ENCODE results near the gene ANKZF1.
"Not testable (repeated sequence)": the region's sequence is repeated elsewhere in the genome, so short reads cannot be mapped to it uniquely, and the experiment has no call there.

The ANKZF1 gene

GRCh38 chr2:219201331-219201730 lies 28.3 kb upstream of the ANKZF1 start:
- not testable (repeated sequence) for H3K9me3 Mint-ChIP-seq; DNase-seq (ENCODE audit: low spot score); H3K27ac Mint-ChIP-seq; H3K36me3 Mint-ChIP-seq (ENCODE audit: low read depth); H3K4me3 Mint-ChIP-seq; H3K27me3 Mint-ChIP-seq (ENCODE audit: low read depth); H3K4me1 Mint-ChIP-seq (ENCODE audit: low read depth)

- no peaks in the 10 kb centered on the region for H3K27me3 Mint-ChIP-seq (ENCODE audit: low read depth)
- H3K27ac Mint-ChIP-seq = no peak overlapping the region
- no peak overlapping the region for H3K4me3 Mint-ChIP-seq
- H3K36me3 Mint-ChIP-seq (ENCODE audit: low read depth) = peaks cover 18% of the 10 kb centered on the region
- DNase-seq (ENCODE audit: low spot score) = no peak
- peaks cover 31% of the 10 kb centered on the region for H3K4me1 Mint-ChIP-seq (ENCODE audit: low read depth)
- H3K9me3 Mint-ChIP-seq = peaks cover 4% of the 10 kb centered on the region
Measured at GRCh38 chr2:219204425-219205164, 25.0 kb upstream of the ANKZF1 start.

GRCh38 chr2:219205165-219205538 lies 24.5 kb upstream of the ANKZF1 start:
- Mint-ChIP-seq H3K36me3 (ENCODE audit: low read depth) (peaks cover 21% of the 10 kb centered on the region), H3K9me3 (peaks cover 4% of the 10 kb centered on the region), H3K27ac (no peak overlapping the region), H3K27me3 (ENCODE audit: low read depth) (no peaks in the 10 kb centered on the region), H3K4me1 (ENCODE audit: low read depth) (peaks cover 35% of the 10 kb centered on the region), H3K4me3 (peak overlapping the region; percentile 34)
- DNase-seq (ENCODE audit: low spot score) = no peak

- peaks cover 24% of the 10 kb centered on the region for H3K36me3 Mint-ChIP-seq (ENCODE audit: low read depth)
- H3K27ac Mint-ChIP-seq = peak overlapping the region; percentile 94
- H3K9me3 Mint-ChIP-seq = peaks cover 4% of the 10 kb centered on the region
- peaks cover 30% of the 10 kb centered on the region for H3K4me1 Mint-ChIP-seq (ENCODE audit: low read depth)
- no peak for DNase-seq (ENCODE audit: low spot score)
- peak overlapping the region; percentile 86 for H3K4me3 Mint-ChIP-seq
- H3K27me3 Mint-ChIP-seq (ENCODE audit: low read depth) = no peaks in the 10 kb centered on the region
Measured at GRCh38 chr2:219205981-219206327, 23.7 kb upstream of the ANKZF1 start.

- Mint-ChIP-seq H3K4me3 (peak within 1 kb of the TSS; percentile 86), H3K9me3 (peaks cover 4% of the 10 kb centered on the region), H3K4me1 (ENCODE audit: low read depth) (peaks cover 34% of the 10 kb centered on the region), H3K36me3 (ENCODE audit: low read depth) (peaks cover 24% of the 10 kb centered on the region), H3K27me3 (ENCODE audit: low read depth) (no peaks in the 10 kb centered on the region), H3K27ac (peak within 1 kb of the TSS; percentile 94)
- peak; percentile 96 for DNase-seq (ENCODE audit: low spot score)
Measured at GRCh38 chr2:219206328-219207133, 23.1 kb upstream of the ANKZF1 start, which contains the start of gene ZFAND2B. TSS of gene ZFAND2B (plus strand) at chr2:219206782. CDS start at chr2:219206988, 206 bp downstream.

- Mint-ChIP-seq H3K4me3 (peak overlapping the region; percentile 86), H3K27me3 (ENCODE audit: low read depth) (no peaks in the 10 kb centered on the region), H3K9me3 (peaks cover 4% of the 10 kb centered on the region), H3K4me1 (ENCODE audit: low read depth) (peaks cover 34% of the 10 kb centered on the region), H3K36me3 (ENCODE audit: low read depth) (peaks cover 27% of the 10 kb centered on the region), H3K27ac (peak overlapping the region; percentile 83)
- DNase-seq (ENCODE audit: low spot score) = no peak
Measured at GRCh38 chr2:219207134-219207883, 22.3 kb upstream of the ANKZF1 start.

GRCh38 chr2:219207884-219208740 lies 21.5 kb upstream of the ANKZF1 start:
- peak overlapping the region; percentile 86 for H3K4me3 Mint-ChIP-seq
- H3K36me3 Mint-ChIP-seq (ENCODE audit: low read depth) = peaks cover 31% of the 10 kb centered on the region
- peaks cover 4% of the 10 kb centered on the region for H3K9me3 Mint-ChIP-seq
- no peak for DNase-seq (ENCODE audit: low spot score)
- peak overlapping the region; percentile 83 for H3K27ac Mint-ChIP-seq
- no peaks in the 10 kb centered on the region for H3K27me3 Mint-ChIP-seq (ENCODE audit: low read depth)
- peaks cover 34% of the 10 kb centered on the region for H3K4me1 Mint-ChIP-seq (ENCODE audit: low read depth)

- H3K36me3 Mint-ChIP-seq (ENCODE audit: low read depth) = peaks cover 38% of the 10 kb centered on the region
- H3K4me1 Mint-ChIP-seq (ENCODE audit: low read depth) = peaks cover 34% of the 10 kb centered on the region
- H3K4me3 Mint-ChIP-seq = peak overlapping the region; percentile 35
- H3K27me3 Mint-ChIP-seq (ENCODE audit: low read depth) = no peaks in the 10 kb centered on the region
- peak overlapping the region; percentile 83 for H3K27ac Mint-ChIP-seq
- H3K9me3 Mint-ChIP-seq = peaks cover 1% of the 10 kb centered on the region
- no peak for DNase-seq (ENCODE audit: low spot score)
Measured at GRCh38 chr2:219209236-219210195, 20.1 kb upstream of the ANKZF1 start.

- H3K4me1 Mint-ChIP-seq (ENCODE audit: low read depth) = peaks cover 36% of the 10 kb centered on the region
- peaks cover 41% of the 10 kb centered on the region for H3K36me3 Mint-ChIP-seq (ENCODE audit: low read depth)
- no peak for DNase-seq (ENCODE audit: low spot score)
- no peaks in the 10 kb centered on the region for H3K27me3 Mint-ChIP-seq (ENCODE audit: low read depth)
- H3K9me3 Mint-ChIP-seq = no peaks in the 10 kb centered on the region
- H3K27ac Mint-ChIP-seq = peak overlapping the region; percentile 83
- H3K4me3 Mint-ChIP-seq = no peak overlapping the region
Measured at GRCh38 chr2:219210196-219210885, 19.3 kb upstream of the ANKZF1 start.

- DNase-seq (ENCODE audit: low spot score) = no peak
- peak overlapping the region; percentile 84 for H3K27ac Mint-ChIP-seq
- peaks cover 41% of the 10 kb centered on the region for H3K36me3 Mint-ChIP-seq (ENCODE audit: low read depth)
- H3K4me3 Mint-ChIP-seq = no peak overlapping the region
- no peaks in the 10 kb centered on the region for H3K27me3 Mint-ChIP-seq (ENCODE audit: low read depth)
- no peaks in the 10 kb centered on the region for H3K9me3 Mint-ChIP-seq
- peaks cover 36% of the 10 kb centered on the region for H3K4me1 Mint-ChIP-seq (ENCODE audit: low read depth)
Measured at GRCh38 chr2:219210886-219211362, 18.7 kb upstream of the ANKZF1 start.

- DNase-seq (ENCODE audit: low spot score) = no peak
- no peaks in the 10 kb centered on the region for H3K9me3 Mint-ChIP-seq
- H3K4me1 Mint-ChIP-seq (ENCODE audit: low read depth) = peaks cover 37% of the 10 kb centered on the region
- H3K27me3 Mint-ChIP-seq (ENCODE audit: low read depth) = no peaks in the 10 kb centered on the region
- H3K27ac Mint-ChIP-seq = no peak overlapping the region
- peaks cover 49% of the 10 kb centered on the region for H3K36me3 Mint-ChIP-seq (ENCODE audit: low read depth)
- H3K4me3 Mint-ChIP-seq = no peak overlapping the region
Measured at GRCh38 chr2:219213026-219213415, 16.6 kb upstream of the ANKZF1 start.

- DNase-seq (ENCODE audit: low spot score) = no peak
- Mint-ChIP-seq H3K27ac (no peak overlapping the region), H3K4me1 (ENCODE audit: low read depth) (peaks cover 33% of the 10 kb centered on the region), H3K9me3 (no peaks in the 10 kb centered on the region), H3K27me3 (ENCODE audit: low read depth) (no peaks in the 10 kb centered on the region), H3K4me3 (no peak overlapping the region), H3K36me3 (ENCODE audit: low read depth) (peaks cover 43% of the 10 kb centered on the region)
Measured at GRCh38 chr2:219213486-219214071, 16.0 kb upstream of the ANKZF1 start.
